A673 (cell line): Measurements from ENCODE around the gene COLEC12. TPM values are rescaled to one million over a fixed set of nuclear protein-coding genes. Genes with fewer than 3 reads are reported as not detected.

ENCODE experiments used
- BruUV-seq: library from RNA; stranded (reverse); fragments of 400-500 nt; replicated peaks from 2 replicates; lab custom pipeline; 2021; lab: Mats Ljungman, UMichigan
- CTCF ChIA-PET: fragments of 300-600 bp; sonication (Branson Sonifier 250); formaldehyde crosslinking; loops from one replicate; lab custom pipeline; 2022; ENCODE audit warnings: antibody characterized with exemption; lab: Charles Lee
- POLR2A ChIA-PET: fragments of 300-600 bp; sonication (Branson Sonifier 250); formaldehyde crosslinking; loops from one replicate; lab custom pipeline; 2022; ENCODE audit warnings: antibody characterized with exemption; ENCODE audit not compliant: low non-redundant PET; lab: Charles Lee
- DNase-seq: peaks from one replicate; pipeline ENCODE4 v3.0.0-alpha.2; 2015; ENCODE audit warnings: low spot score
- H3K27ac ChIP-seq: fragments of 200-600 bp; sonication (generic); 2 replicates; pipeline ENCODE4 v1.5.1; 2016; ENCODE audit warnings: mixed run types, low read depth, mild to moderate bottlenecking, mixed read lengths, antibody characterized with exemption, low read length; ENCODE audit not compliant: poor library complexity, severe bottlenecking
- H3K27me3 ChIP-seq: fragments of 200-600 bp; sonication (generic); replicated peaks from 2 replicates; pipeline ENCODE4 v1.6.1; 2017; ENCODE audit warnings: mixed run types, low read depth, mild to moderate bottlenecking, mixed read lengths, antibody characterized with exemption, low read length; ENCODE audit not compliant: insufficient read depth, poor library complexity
- H3K36me3 ChIP-seq: fragments of 200-600 bp; sonication (generic); 2 replicates; pipeline ENCODE4 v1.6.1; 2016; ENCODE audit warnings: mixed run types, mild to moderate bottlenecking, mixed read lengths, antibody characterized with exemption, low read length; ENCODE audit not compliant: insufficient read depth, poor library complexity, severe bottlenecking
- H3K4me1 ChIP-seq: fragments of 200-600 bp; sonication (generic); 2 replicates; pipeline ENCODE4 v1.6.1; 2017; ENCODE audit warnings: mixed run types, mild to moderate bottlenecking, mixed read lengths, antibody characterized with exemption, low read length; ENCODE audit not compliant: insufficient read depth, poor library complexity, severe bottlenecking
- H3K4me3 ChIP-seq: fragments of 200-600 bp; sonication (generic); 2 replicates; pipeline ENCODE4 v1.5.1; 2016; ENCODE audit warnings: low read depth, mixed run types, mild to moderate bottlenecking, mixed read lengths, low read length; ENCODE audit not compliant: poor library complexity, severe bottlenecking
- H3K9me3 ChIP-seq: fragments of 200-600 bp; sonication (generic); 2 replicates; pipeline ENCODE4 v1.6.1; 2016; ENCODE audit warnings: mixed run types, low read depth, mild to moderate bottlenecking, mixed read lengths, antibody characterized with exemption, low read length; ENCODE audit not compliant: poor library complexity, severe bottlenecking
- EZH2 ChIP-seq: fragments of 200-600 bp; sonication (generic); IDR thresholded peaks from 2 replicates; pipeline ENCODE4 v1.6.1; 2017; ENCODE audit warnings: borderline replicate concordance, low read depth, mild to moderate bottlenecking, mixed read lengths, antibody characterized with exemption, low read length; ENCODE audit not compliant: poor library complexity, severe bottlenecking
- intact Hi-C: fragments of 100-400 bp; cut with micrococcal nuclease; formaldehyde crosslinking; loops from one replicate; pipeline ENCODE4 v1.10.0; 2022; ENCODE audit not compliant: unreplicated experiment
- total RNA-seq: library from RNA; stranded (reverse); gene quantifications from 2 replicates; pipeline ENCODE4 v1.2.3, GENCODE V29; 2021
- TF ChIP-seq, protein P1 (sequence below): fragments of 300-800, 200-600 bp; sonication (generic); conservative IDR thresholded peaks from 2 replicates; pipeline ENCODE4 v1.5.1; 2017; ENCODE audit warnings: low read depth, mild to moderate bottlenecking, antibody characterized with exemption, low read length, moderate library complexity, mixed read lengths

COLEC12 gene
- total RNA-seq, 1 experiment from 2014 or later: 0.86 TPM

DNA sequence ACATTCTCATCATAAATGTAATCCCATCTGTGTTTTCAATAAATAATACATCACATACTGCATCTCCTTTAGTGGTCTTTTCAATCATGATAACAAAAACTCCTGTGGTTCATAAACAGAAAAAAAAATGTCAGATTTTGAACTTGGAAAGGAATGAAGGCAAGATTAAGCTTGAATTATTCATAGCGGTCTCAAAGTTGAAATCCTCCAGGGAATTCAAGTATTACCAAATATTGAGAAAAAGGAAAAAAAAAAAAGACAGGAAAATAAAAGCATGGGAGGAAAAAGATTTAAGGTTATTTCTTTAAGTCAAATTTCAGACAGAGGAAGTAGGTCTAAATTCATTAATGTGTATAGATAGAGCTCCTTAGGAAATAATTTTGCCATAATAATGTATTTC lies 92.1 kb downstream of the COLEC12 start:
- TF ChIP-seq EZH2: no peak
- TF ChIP-seq, protein P1, sequence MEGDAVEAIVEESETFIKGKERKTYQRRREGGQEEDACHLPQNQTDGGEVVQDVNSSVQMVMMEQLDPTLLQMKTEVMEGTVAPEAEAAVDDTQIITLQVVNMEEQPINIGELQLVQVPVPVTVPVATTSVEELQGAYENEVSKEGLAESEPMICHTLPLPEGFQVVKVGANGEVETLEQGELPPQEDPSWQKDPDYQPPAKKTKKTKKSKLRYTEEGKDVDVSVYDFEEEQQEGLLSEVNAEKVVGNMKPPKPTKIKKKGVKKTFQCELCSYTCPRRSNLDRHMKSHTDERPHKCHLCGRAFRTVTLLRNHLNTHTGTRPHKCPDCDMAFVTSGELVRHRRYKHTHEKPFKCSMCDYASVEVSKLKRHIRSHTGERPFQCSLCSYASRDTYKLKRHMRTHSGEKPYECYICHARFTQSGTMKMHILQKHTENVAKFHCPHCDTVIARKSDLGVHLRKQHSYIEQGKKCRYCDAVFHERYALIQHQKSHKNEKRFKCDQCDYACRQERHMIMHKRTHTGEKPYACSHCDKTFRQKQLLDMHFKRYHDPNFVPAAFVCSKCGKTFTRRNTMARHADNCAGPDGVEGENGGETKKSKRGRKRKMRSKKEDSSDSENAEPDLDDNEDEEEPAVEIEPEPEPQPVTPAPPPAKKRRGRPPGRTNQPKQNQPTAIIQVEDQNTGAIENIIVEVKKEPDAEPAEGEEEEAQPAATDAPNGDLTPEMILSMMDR: no peak
- DNase-seq: peak; percentile 65
- Histone ChIP-seq H3K4me3 (no peak overlapping the region), H3K4me1 (peaks cover 15% of the 10 kb centered on the region), H3K9me3 (no peaks in the 10 kb centered on the region), H3K36me3 (no peaks in the 10 kb centered on the region), H3K27ac (no peak overlapping the region), H3K27me3 (no peaks in the 10 kb centered on the region)
- ChIA-PET CTCF (interaction anchor here (0.7 kb wide), 1 partner anchor 76 kb away, joined by 4 read pairs; no protein-coding TSS in a partner anchor), POLR2A (interaction anchor here (0.6 kb wide), 1 partner anchor 26 kb away, joined by 6 read pairs; no protein-coding TSS in a partner anchor)
- intact Hi-C loops: no loop called here
- no TSS peak for BruUV-seq

DNA sequence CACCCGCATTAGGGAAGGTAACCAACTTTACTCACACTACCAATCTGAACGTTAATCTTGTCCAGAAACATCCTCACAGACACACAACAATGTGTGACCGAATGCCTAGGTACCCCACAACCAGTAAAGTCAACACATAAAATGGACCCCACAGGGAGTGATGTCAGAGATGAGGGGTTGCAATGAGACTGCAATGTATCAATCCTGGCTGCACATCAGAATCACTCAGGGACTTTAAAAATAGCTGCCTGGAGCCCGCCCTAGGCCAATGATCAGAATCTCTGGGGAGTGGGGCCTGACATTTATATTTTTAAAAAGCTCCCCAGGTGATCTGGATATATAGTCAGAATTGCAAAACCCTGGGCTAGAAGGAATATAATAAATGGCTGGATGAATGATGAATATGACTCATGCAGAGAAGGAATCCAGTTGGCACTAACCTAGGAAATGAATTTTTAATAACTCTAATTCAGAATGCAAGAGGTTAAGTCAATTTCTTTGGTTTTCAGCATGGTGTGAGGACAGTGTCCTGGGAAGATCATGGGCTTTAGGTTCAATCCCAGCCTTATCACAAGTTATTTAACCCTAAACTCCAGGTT lies 92.8 kb downstream of the COLEC12 start:
- CTCF ChIA-PET: interaction anchor here (0.7 kb wide), 1 partner anchor 75 kb away, joined by 4 read pairs; no protein-coding TSS in a partner anchor
- Histone ChIP-seq H3K4me3 (no peak overlapping the region), H3K27ac (no peak overlapping the region), H3K36me3 (no peaks in the 10 kb centered on the region), H3K9me3 (no peaks in the 10 kb centered on the region), H3K4me1 (peaks cover 15% of the 10 kb centered on the region), H3K27me3 (no peaks in the 10 kb centered on the region)
- intact Hi-C loops: no loop called here
- DNase-seq: peak; percentile 33
- POLR2A ChIA-PET: interaction anchor here (0.6 kb wide), 2 partner anchors 21 to 25 kb away, joined by 3 to 6 read pairs; no protein-coding TSS in a partner anchor
- TF ChIP-seq EZH2: no peak
- TF ChIP-seq, protein P1: no peak
- BruUV-seq: no TSS peak

DNA sequence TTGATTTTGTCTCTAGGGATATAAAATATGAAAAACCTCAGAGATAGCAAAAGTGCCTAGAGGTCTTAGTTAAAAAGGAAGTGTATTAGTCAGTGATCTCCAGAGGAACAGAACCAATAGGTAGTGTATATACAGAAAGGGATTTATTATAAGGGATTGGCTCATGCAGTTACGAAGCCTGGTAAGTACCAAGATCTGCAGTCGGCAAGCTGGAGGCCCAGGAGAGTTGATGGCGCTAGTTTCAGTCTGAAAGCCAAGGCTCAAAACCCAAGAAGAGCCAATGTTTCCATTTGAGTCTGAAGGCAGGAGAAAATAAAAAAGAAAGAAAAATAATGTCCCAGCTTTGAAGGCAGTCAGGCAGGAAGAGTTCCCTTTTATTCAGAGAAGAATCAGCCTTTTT lies 93.3 kb downstream of the COLEC12 start:
- ChIA-PET POLR2A (interaction anchor here (0.6 kb wide), 1 partner anchor 20 kb away, joined by 3 read pairs; no protein-coding TSS in a partner anchor), CTCF (no interaction called here)
- intact Hi-C loops: no loop called here
- DNase-seq: no peak
- Histone ChIP-seq H3K36me3 (no peaks in the 10 kb centered on the region), H3K27ac (no peak overlapping the region), H3K27me3 (no peaks in the 10 kb centered on the region), H3K4me1 (peaks cover 15% of the 10 kb centered on the region), H3K9me3 (no peaks in the 10 kb centered on the region), H3K4me3 (no peak overlapping the region)
- TF ChIP-seq EZH2: no peak
- TF ChIP-seq, protein P1: no peak
- no TSS peak for BruUV-seq
